ENCODE data around the gene VAV1.

The VAV1 gene

GRCh38 chr19:6856749-6857372 is 84.4 kb downstream of the VAV1 start:
- TF ChIP-seq GABPA (IDR thresholded peaks at IDR 0.05; ENCODE audit: low read depth) (no peak), CTCF (IDR thresholded peaks at IDR 0.05; ENCODE audit: insufficient read depth, low read length) (no peak), REST (IDR thresholded peaks at IDR 0.05; ENCODE audit: insufficient replicate concordance, low read depth) (no peak)
- no peak for DNase-seq (ENCODE audit: low read depth in 1 of 2, low spot score in 1 of 2)

GRCh38 chr19:6861683-6862286 is 89.3 kb downstream of the VAV1 start:
- no peak overlapping the region for H3K27ac ChIP-seq (replicated peaks)
- no peak for TF ChIP-seq GABPA (IDR thresholded peaks at IDR 0.05; ENCODE audit: low read depth)
- TF ChIP-seq SPI1 (IDR thresholded peaks at IDR 0.05; ENCODE audit: borderline replicate concordance, low read depth): no peak
- TF ChIP-seq REST (IDR thresholded peaks at IDR 0.05; ENCODE audit: insufficient replicate concordance, low read depth): no peak
- no peak for TF ChIP-seq CTCF (IDR thresholded peaks at IDR 0.05; ENCODE audit: insufficient read depth, low read length)
- TF ChIP-seq POLR2AphosphoS5 (IDR thresholded peaks at IDR 0.05; ENCODE audit: low read depth): no peak
- H3K4me3 ChIP-seq (replicated peaks; ENCODE audit: insufficient read depth, low read length): no peak overlapping the region
- DNase-seq (ENCODE audit: low read depth in 1 of 2, low spot score in 1 of 2): no peak
- no peaks in the 10 kb centered on the region for H3K27me3 ChIP-seq (ENCODE audit: insufficient read depth, poor library complexity, severe bottlenecking)

More at GRCh38 chr19:6856749-6857372, 84.4 kb downstream of the VAV1 start:
- Histone ChIP-seq H3K27ac (replicated peaks) (no peak overlapping the region), H3K4me3 (replicated peaks; ENCODE audit: insufficient read depth, low read length) (no peak overlapping the region), H3K27me3 (ENCODE audit: insufficient read depth, poor library complexity, severe bottlenecking) (no peaks in the 10 kb centered on the region)

GRCh38 chr19:6862673-6863078 is 90.2 kb downstream of the VAV1 start:
- no peak for TF ChIP-seq GABPA (IDR thresholded peaks at IDR 0.05; ENCODE audit: low read depth)
- peak; percentile 84 for TF ChIP-seq CTCF (IDR thresholded peaks at IDR 0.05; ENCODE audit: insufficient read depth, low read length)
- no peak overlapping the region for H3K27ac ChIP-seq (replicated peaks)
- no peaks in the 10 kb centered on the region for H3K27me3 ChIP-seq (ENCODE audit: insufficient read depth, poor library complexity, severe bottlenecking)
- peak; percentile 69 to 93 for DNase-seq (ENCODE audit: low read depth in 1 of 2, low spot score in 1 of 2)
- H3K4me3 ChIP-seq (replicated peaks; ENCODE audit: insufficient read depth, low read length): no peak overlapping the region

All from HL-60 (cell line).